ENCODE results near the gene ELOB. TPM values are rescaled to one million over a fixed set of nuclear protein-coding genes. Genes with fewer than 3 reads are reported as not detected.

The ELOB gene
- polyA plus RNA-seq (2013, experiment 1 of 2) = 208 TPM
- polyA plus RNA-seq (2013, experiment 2 of 2) = 201 TPM

- no peaks in the 10 kb centered on the region for H3K27me3 ChIP-seq (ENCODE audit: insufficient read depth, low read length)
- peak within 1 kb of the TSS; percentile 94 for H3K4me3 ChIP-seq (ENCODE audit: low read length)
- under 1% methylated on average over 70 of the region's 70 CpGs for WGBS
- peak within 1 kb of the TSS; percentile 99 for H3K27ac ChIP-seq (ENCODE audit: low read depth, low read length)
- H3K36me3 ChIP-seq (ENCODE audit: insufficient read depth, low read length) = peaks cover 35% of the 10 kb centered on the region
- peak within 1 kb of the TSS; percentile 100 for H3K9ac ChIP-seq (ENCODE audit: low read depth, low read length)
- no peaks in the 10 kb centered on the region for H3K9me3 ChIP-seq (ENCODE audit: insufficient read depth, low read depth, low read length)
- H3K4me1 ChIP-seq (ENCODE audit: insufficient read depth, low read length) = 0 out of 2 replicates have a peak, but pooled peaks cover 8% of the 10 kb centered on the region
These were observed at the start of gene ELOB for GRCh38 chr16:2777231-2777902. ELOB (minus strand) TSS chr16:2777280; CDS start chr16:2777239, 41 bp downstream.

GRCh38 chr16:2825906-2826305 lies 48.8 kb upstream of the ELOB start:
- Histone ChIP-seq H3K27me3 (ENCODE audit: insufficient read depth, low read length) (no peaks in the 10 kb centered on the region), H3K4me3 (ENCODE audit: low read length) (no peak overlapping the region), H3K27ac (ENCODE audit: low read depth, low read length) (no peak overlapping the region), H3K9ac (ENCODE audit: low read depth, low read length) (no peak overlapping the region), H3K4me1 (ENCODE audit: insufficient read depth, low read length) (no peaks in the 10 kb centered on the region), H3K36me3 (ENCODE audit: insufficient read depth, low read length) (no peaks in the 10 kb centered on the region), H3K9me3 (ENCODE audit: insufficient read depth, low read depth, low read length) (no peaks in the 10 kb centered on the region)
- WGBS = 91% methylated on average over 10 of the region's 11 CpGs

GRCh38 chr16:2825049-2825742 lies 48.1 kb upstream of the ELOB start:
- no peak overlapping the region for H3K27ac ChIP-seq (ENCODE audit: low read depth, low read length)
- H3K4me3 ChIP-seq (ENCODE audit: low read length) = no peak overlapping the region
- no peaks in the 10 kb centered on the region for H3K9me3 ChIP-seq (ENCODE audit: insufficient read depth, low read depth, low read length)
- H3K9ac ChIP-seq (ENCODE audit: low read depth, low read length) = no peak overlapping the region
- H3K36me3 ChIP-seq (ENCODE audit: insufficient read depth, low read length) = no peaks in the 10 kb centered on the region
- 89% methylated on average over 23 of the region's 26 CpGs for WGBS
- no peaks in the 10 kb centered on the region for H3K27me3 ChIP-seq (ENCODE audit: insufficient read depth, low read length)
- H3K4me1 ChIP-seq (ENCODE audit: insufficient read depth, low read length) = no peaks in the 10 kb centered on the region

- Histone ChIP-seq H3K9ac (ENCODE audit: low read depth, low read length) (no peak overlapping the region), H3K9me3 (ENCODE audit: insufficient read depth, low read depth, low read length) (no peaks in the 10 kb centered on the region), H3K4me1 (ENCODE audit: insufficient read depth, low read length) (no peaks in the 10 kb centered on the region), H3K27me3 (ENCODE audit: insufficient read depth, low read length) (no peaks in the 10 kb centered on the region), H3K27ac (ENCODE audit: low read depth, low read length) (no peak overlapping the region), H3K36me3 (ENCODE audit: insufficient read depth, low read length) (no peaks in the 10 kb centered on the region), H3K4me3 (ENCODE audit: low read length) (no peak overlapping the region)
- 87% methylated on average over 10 of the region's 10 CpGs for WGBS
These were observed 47.5 kb upstream of the ELOB start for GRCh38 chr16:2824626-2825025.

GRCh38 chr16:2822496-2822895 lies 45.4 kb upstream of the ELOB start:
- WGBS = 84% methylated on average over 4 of the region's 4 CpGs
- Histone ChIP-seq H3K9ac (ENCODE audit: low read depth, low read length) (no peak overlapping the region), H3K4me1 (ENCODE audit: insufficient read depth, low read length) (no peaks in the 10 kb centered on the region), H3K27me3 (ENCODE audit: insufficient read depth, low read length) (no peaks in the 10 kb centered on the region), H3K27ac (ENCODE audit: low read depth, low read length) (no peak overlapping the region), H3K4me3 (ENCODE audit: low read length) (no peak overlapping the region), H3K9me3 (ENCODE audit: insufficient read depth, low read depth, low read length) (no peaks in the 10 kb centered on the region), H3K36me3 (ENCODE audit: insufficient read depth, low read length) (no peaks in the 10 kb centered on the region)

GRCh38 chr16:2822158-2822495 lies 45.0 kb upstream of the ELOB start:
- Histone ChIP-seq H3K4me3 (ENCODE audit: low read length) (no peak overlapping the region), H3K27ac (ENCODE audit: low read depth, low read length) (no peak overlapping the region), H3K9me3 (ENCODE audit: insufficient read depth, low read depth, low read length) (no peaks in the 10 kb centered on the region), H3K36me3 (ENCODE audit: insufficient read depth, low read length) (no peaks in the 10 kb centered on the region), H3K4me1 (ENCODE audit: insufficient read depth, low read length) (no peaks in the 10 kb centered on the region), H3K9ac (ENCODE audit: low read depth, low read length) (no peak overlapping the region), H3K27me3 (ENCODE audit: insufficient read depth, low read length) (no peaks in the 10 kb centered on the region)
- WGBS = 88% methylated on average over 8 of the region's 8 CpGs

- H3K27me3 ChIP-seq (ENCODE audit: insufficient read depth, low read length) = no peaks in the 10 kb centered on the region
- no peaks in the 10 kb centered on the region for H3K36me3 ChIP-seq (ENCODE audit: insufficient read depth, low read length)
- 82% methylated on average over 9 of the region's 9 CpGs for WGBS
- H3K9me3 ChIP-seq (ENCODE audit: insufficient read depth, low read depth, low read length) = no peaks in the 10 kb centered on the region
- H3K9ac ChIP-seq (ENCODE audit: low read depth, low read length) = no peak overlapping the region
- H3K4me3 ChIP-seq (ENCODE audit: low read length) = no peak overlapping the region
- H3K4me1 ChIP-seq (ENCODE audit: insufficient read depth, low read length) = no peaks in the 10 kb centered on the region
- no peak overlapping the region for H3K27ac ChIP-seq (ENCODE audit: low read depth, low read length)
These were observed 44.5 kb upstream of the ELOB start for GRCh38 chr16:2821487-2822157.

GRCh38 chr16:2820836-2821486 lies 43.9 kb upstream of the ELOB start:
- no peak overlapping the region for H3K4me3 ChIP-seq (ENCODE audit: low read length)
- H3K27ac ChIP-seq (ENCODE audit: low read depth, low read length) = no peak overlapping the region
- H3K36me3 ChIP-seq (ENCODE audit: insufficient read depth, low read length) = no peaks in the 10 kb centered on the region
- WGBS = 89% methylated on average over 14 of the region's 14 CpGs
- H3K9ac ChIP-seq (ENCODE audit: low read depth, low read length) = no peak overlapping the region
- no peaks in the 10 kb centered on the region for H3K9me3 ChIP-seq (ENCODE audit: insufficient read depth, low read depth, low read length)
- H3K27me3 ChIP-seq (ENCODE audit: insufficient read depth, low read length) = no peaks in the 10 kb centered on the region
- no peaks in the 10 kb centered on the region for H3K4me1 ChIP-seq (ENCODE audit: insufficient read depth, low read length)

GRCh38 chr16:2819939-2820835 lies 43.1 kb upstream of the ELOB start:
- Histone ChIP-seq H3K9me3 (ENCODE audit: insufficient read depth, low read depth, low read length) (no peaks in the 10 kb centered on the region), H3K36me3 (ENCODE audit: insufficient read depth, low read length) (no peaks in the 10 kb centered on the region), H3K4me3 (ENCODE audit: low read length) (no peak overlapping the region), H3K27me3 (ENCODE audit: insufficient read depth, low read length) (no peaks in the 10 kb centered on the region), H3K27ac (ENCODE audit: low read depth, low read length) (no peak overlapping the region), H3K9ac (ENCODE audit: low read depth, low read length) (no peak overlapping the region), H3K4me1 (ENCODE audit: insufficient read depth, low read length) (no peaks in the 10 kb centered on the region)
- 83% methylated on average over 17 of the region's 17 CpGs for WGBS

GRCh38 chr16:2819179-2819938 lies 42.3 kb upstream of the ELOB start:
- Histone ChIP-seq H3K4me1 (ENCODE audit: insufficient read depth, low read length) (no peaks in the 10 kb centered on the region), H3K36me3 (ENCODE audit: insufficient read depth, low read length) (no peaks in the 10 kb centered on the region), H3K27ac (ENCODE audit: low read depth, low read length) (no peak overlapping the region), H3K27me3 (ENCODE audit: insufficient read depth, low read length) (no peaks in the 10 kb centered on the region), H3K4me3 (ENCODE audit: low read length) (no peak overlapping the region), H3K9me3 (ENCODE audit: insufficient read depth, low read depth, low read length) (no peaks in the 10 kb centered on the region), H3K9ac (ENCODE audit: low read depth, low read length) (no peak overlapping the region)
- WGBS = 90% methylated on average over 16 of the region's 18 CpGs

Measured in HUES64 (cell line).